Activated T-cell treated with anti-CD3 and anti-CD28 coated beads, Interleukin-2, amount 50 U/mL, for 24 hours (primary cell): ENCODE results near the gene TMEM235.

Experiments used
- DNase-seq: peaks from one replicate; pipeline ENCODE4 v3.0.0-alpha.2; 2020
- H3K27ac Mint-ChIP-seq: 2 replicates; pipeline ENCODE4 v1.8.0; 2020; ENCODE audit warnings: mild to moderate bottlenecking, mixed read lengths
- H3K27me3 Mint-ChIP-seq: 2 replicates; pipeline ENCODE4 v1.8.0; 2020; ENCODE audit warnings: mixed read lengths
- H3K36me3 Mint-ChIP-seq: 2 replicates; pipeline ENCODE4 v1.8.0; 2020; ENCODE audit warnings: low read depth, mixed read lengths
- H3K4me1 Mint-ChIP-seq: 2 replicates; pipeline ENCODE4 v1.8.0; 2020; ENCODE audit warnings: low read depth, mixed read lengths
- H3K4me3 Mint-ChIP-seq: 2 replicates; pipeline ENCODE4 v1.8.0; 2020; ENCODE audit warnings: mild to moderate bottlenecking, moderate library complexity, mixed read lengths
- H3K9me3 Mint-ChIP-seq: 2 replicates; pipeline ENCODE4 v1.8.0; 2020; ENCODE audit warnings: mixed read lengths

TMEM235 gene

DNA sequence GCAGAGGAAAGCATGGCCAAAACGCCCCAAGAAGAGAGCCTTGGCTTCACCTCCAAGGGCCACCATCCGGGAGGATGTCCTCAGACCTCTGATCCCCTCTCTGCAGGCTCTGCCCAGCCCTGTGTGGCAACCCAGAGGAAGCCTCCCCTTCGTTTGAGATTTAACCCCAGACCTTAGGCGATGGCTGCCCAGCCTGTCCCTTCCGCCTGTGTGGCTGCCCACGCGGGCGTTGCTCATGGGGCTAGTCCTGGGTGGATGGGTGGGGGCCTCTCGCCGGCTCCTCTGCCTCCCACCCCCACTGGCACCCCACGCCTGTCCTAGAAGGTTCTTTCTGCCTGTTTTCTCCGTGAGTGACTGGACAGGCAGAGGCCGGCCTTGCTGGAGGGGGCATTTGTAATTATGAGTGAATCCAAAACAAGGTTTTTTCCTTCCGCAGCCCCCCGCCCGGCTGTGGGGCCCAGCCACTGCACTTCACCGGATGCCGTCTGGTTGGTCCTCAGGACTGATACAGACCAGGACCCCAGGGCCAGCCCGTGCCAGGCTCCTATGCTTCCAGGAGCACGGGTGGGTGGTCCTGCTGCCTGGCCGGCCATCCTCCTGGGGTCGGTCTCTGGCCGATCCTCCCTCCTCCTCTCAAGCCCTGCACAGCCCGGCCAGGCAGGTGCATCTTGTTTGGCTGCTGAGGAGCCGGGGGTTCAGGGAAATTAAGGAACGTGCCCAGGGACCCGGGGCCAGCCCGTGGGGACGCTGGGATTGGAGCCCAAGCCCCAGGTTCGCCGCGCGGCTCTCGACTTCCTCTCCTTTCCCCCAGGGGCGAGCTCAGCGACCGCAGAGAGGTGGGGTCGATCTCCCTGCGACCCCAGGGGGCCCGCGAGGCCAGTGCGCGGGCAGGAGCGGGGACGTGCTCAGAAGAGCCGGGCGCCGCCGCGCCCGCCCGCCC lies at the start of gene TMEM235:
TSS of gene TMEM235 (plus strand) at position 636 of the 940 bp plus-strand sequence. CDS start 393 bp downstream, outside the sequence.
- no peaks in the 10 kb centered on the region for H3K9me3 Mint-ChIP-seq
- H3K27ac Mint-ChIP-seq = no peak within 1 kb of the TSS
- no peak within 1 kb of the TSS for H3K4me3 Mint-ChIP-seq
- H3K27me3 Mint-ChIP-seq = peaks cover 38% of the 10 kb centered on the region
- DNase-seq = no peak
- H3K36me3 Mint-ChIP-seq = no peaks in the 10 kb centered on the region
- H3K4me1 Mint-ChIP-seq = peaks cover 21% of the 10 kb centered on the region

DNA sequence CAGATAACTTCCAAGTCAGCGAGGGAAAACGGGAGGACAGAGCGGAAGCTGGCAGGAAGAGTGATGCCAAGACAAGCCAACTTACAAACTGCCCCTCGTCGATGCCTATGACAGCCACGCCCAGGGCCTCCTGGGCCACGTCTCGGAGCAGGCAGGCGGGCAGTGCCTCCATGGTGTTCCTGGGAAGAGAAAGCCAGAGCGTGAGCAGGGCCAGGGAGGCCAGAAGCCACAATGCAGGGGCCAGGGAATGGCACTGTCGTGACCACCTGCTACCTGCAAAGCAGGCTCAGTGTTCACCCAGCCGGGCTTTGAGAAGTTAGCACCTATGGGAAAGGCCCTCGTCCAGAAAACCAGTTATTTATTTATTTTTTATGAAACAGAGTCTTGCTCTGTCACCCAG lies 48.9 kb upstream of the TMEM235 start:
- Mint-ChIP-seq H3K27me3 (no peaks in the 10 kb centered on the region), H3K9me3 (no peaks in the 10 kb centered on the region), H3K36me3 (peaks cover 81% of the 10 kb centered on the region), H3K27ac (peak overlapping the region; percentile 44), H3K4me3 (no peak overlapping the region), H3K4me1 (peaks cover 30% of the 10 kb centered on the region)
- DNase-seq = no peak

DNA sequence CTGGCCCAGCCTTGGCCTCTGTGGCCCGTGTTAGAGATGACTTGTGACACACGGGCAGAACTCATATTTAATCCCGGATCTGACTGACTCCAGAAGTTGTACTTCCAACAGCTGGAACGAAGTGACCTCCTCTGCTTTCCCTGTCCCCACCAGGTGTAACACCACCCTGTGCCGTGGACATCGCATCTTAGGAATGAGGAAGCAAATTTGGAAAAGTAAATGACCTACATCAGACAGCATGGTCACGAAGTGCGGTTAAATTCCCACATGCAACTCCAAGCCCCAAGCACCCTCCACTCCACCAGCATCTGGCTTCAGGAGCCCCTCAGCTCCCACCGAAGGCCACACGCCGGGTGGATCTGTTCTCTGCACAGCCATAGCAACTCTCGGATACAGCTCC lies 47.5 kb upstream of the TMEM235 start:
- no peaks in the 10 kb centered on the region for H3K9me3 Mint-ChIP-seq
- DNase-seq = no peak
- peaks cover 36% of the 10 kb centered on the region for H3K4me1 Mint-ChIP-seq
- H3K27ac Mint-ChIP-seq = no peak overlapping the region
- H3K27me3 Mint-ChIP-seq = no peaks in the 10 kb centered on the region
- H3K36me3 Mint-ChIP-seq = peaks cover 74% of the 10 kb centered on the region
- peak overlapping the region; percentile 21 for H3K4me3 Mint-ChIP-seq

DNA sequence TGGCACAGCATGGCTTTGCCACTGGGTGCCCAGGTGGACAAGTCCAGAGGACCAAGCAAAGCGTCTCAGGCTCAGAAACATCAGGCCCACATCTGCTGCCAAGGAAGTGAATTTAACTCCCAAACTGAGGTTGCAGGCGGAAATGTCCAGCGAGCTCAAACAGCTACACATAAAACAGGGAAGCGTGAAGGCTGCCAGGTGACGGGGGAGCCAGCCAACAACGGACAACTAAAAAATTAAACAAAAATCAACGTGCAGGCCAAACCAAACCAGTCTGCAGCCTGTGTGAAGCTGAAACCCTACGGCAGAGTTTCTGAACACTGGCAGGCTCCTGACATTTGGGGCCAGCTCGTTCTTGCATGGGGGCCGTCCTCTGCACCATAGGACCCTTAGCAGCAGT lies 47.1 kb upstream of the TMEM235 start:
- Mint-ChIP-seq H3K4me3 (no peak overlapping the region), H3K4me1 (peaks cover 36% of the 10 kb centered on the region), H3K9me3 (no peaks in the 10 kb centered on the region)

DNA sequence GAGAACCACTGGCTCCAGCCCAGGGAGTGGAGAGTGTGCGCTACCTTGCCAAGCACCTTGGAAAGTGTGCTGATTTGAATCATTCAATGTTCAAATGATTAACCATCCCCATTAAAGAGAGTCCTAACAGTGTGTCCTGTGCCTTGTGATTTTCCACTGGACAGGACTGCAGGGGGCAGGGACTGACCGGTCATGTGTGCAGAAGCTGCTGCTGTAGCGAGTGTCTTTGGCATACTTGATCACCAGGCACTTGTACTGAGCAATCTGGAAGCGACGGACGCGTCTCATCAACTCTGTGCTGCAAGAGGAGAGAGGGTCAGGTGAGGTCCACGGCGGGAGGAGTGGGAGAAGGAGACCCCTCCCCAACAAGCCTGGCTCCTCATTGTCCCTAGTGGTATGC lies 46.6 kb upstream of the TMEM235 start:
- Mint-ChIP-seq H3K9me3 (no peaks in the 10 kb centered on the region), H3K27me3 (no peaks in the 10 kb centered on the region), H3K4me3 (peak overlapping the region; percentile 90), H3K27ac (no peak overlapping the region), H3K4me1 (peaks cover 36% of the 10 kb centered on the region), H3K36me3 (peaks cover 65% of the 10 kb centered on the region)
- no peak for DNase-seq

More for the DNA sequence above, 47.1 kb upstream of the TMEM235 start:
- Mint-ChIP-seq H3K36me3 (peaks cover 70% of the 10 kb centered on the region), H3K27me3 (no peaks in the 10 kb centered on the region), H3K27ac (no peak overlapping the region)
- no peak for DNase-seq

DNA sequence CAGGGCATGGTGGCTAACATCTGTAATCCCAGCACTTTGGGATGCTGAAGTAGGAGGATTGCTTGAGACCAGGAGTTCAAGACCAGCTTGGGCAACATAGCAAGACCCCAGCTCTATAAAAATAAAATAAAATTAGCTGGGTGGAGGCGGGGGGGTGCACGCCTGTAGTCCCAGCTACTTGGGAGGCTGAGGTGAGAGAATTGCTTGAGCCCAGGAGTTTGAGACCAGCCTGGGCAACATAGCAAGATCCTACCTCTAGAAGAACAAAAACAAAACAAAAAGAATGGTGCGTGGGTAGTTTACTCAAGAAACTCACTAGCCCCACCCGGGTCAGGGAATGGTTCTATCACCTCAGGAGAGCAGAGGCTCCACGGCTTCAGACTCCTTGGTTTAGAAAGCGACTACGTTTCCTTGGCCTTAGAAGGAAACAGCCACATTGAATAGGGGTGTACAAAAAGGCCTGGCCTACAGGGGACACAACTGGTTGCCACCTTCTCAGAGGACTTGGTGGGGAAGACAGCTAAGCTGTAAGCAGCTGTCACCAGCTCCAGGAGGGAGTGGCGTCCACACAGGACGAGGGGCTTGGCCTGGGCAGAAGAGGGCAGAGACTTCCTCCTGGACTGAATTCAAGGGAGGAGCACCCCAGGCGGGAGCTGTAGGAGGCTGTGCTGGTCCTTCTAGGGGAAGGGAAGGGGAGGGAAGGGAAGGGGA lies 45.3 kb upstream of the TMEM235 start:
- no peaks in the 10 kb centered on the region for H3K9me3 Mint-ChIP-seq
- H3K4me1 Mint-ChIP-seq = peaks cover 31% of the 10 kb centered on the region
- DNase-seq = peak; percentile 42
- peaks cover 61% of the 10 kb centered on the region for H3K36me3 Mint-ChIP-seq
- H3K27me3 Mint-ChIP-seq = no peaks in the 10 kb centered on the region
- peak overlapping the region; percentile 92 for H3K27ac Mint-ChIP-seq
- peak overlapping the region; percentile 90 for H3K4me3 Mint-ChIP-seq

DNA sequence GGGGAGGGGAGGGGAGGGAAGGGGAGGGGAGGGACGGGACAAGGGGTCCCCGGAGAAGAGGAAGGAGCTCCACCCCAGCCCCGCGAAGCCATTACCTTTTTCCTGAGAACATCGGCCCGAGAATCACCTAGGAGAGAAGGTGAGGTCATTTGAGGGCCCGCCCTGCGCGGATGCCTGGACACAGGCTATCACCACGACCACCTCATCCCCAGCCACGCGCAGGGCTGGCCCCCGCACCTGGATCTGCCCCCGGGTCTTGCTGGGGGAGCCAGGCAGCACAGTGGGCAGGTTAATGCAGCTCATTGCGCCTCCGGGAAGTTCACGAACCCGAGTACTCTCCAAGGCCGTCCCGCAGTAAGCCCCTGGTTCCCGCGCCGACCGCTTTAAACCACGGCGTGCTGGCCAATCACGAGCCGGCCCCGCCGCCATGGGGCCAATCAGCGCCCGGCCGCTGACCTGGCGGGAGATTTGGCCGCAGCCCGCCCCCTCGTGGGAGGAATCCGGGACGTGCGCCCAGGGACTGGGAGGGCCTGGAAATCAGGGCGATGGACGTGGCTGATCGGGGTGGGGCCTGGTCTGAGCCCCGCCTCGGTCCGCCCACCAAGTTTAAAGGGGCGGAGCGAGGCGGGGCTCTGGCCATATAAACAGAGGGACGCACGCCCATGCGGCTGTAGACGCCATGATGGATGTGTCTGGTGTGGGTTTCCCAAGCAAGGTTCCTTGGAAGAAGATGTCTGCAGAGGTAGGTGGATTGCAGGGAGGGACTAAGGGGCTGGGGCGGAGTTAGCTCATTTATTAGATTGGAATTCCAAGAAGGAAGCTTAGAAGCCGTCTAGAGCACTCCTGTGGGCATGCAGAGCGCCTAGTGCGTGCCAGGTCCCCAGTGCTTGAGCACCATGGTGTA lies 44.5 kb upstream of the TMEM235 start, which contains the start of the genes AFMID and TK1:
TSS of gene AFMID (plus strand) at position 671 of the 904 bp plus-strand sequence. CDS start at position 680, 9 bp downstream.
TSS of gene TK1 (minus strand) at position 361 of the 904 bp plus-strand sequence. CDS start at position 303, 58 bp downstream.
- no peaks in the 10 kb centered on the region for H3K27me3 Mint-ChIP-seq
- peaks cover 31% of the 10 kb centered on the region for H3K4me1 Mint-ChIP-seq
- H3K4me3 Mint-ChIP-seq = peak within 1 kb of the TSS; percentile 90
- H3K36me3 Mint-ChIP-seq = peaks cover 59% of the 10 kb centered on the region
- H3K27ac Mint-ChIP-seq = peak within 1 kb of the TSS; percentile 92
- no peaks in the 10 kb centered on the region for H3K9me3 Mint-ChIP-seq
- DNase-seq = peak; percentile 95

DNA sequence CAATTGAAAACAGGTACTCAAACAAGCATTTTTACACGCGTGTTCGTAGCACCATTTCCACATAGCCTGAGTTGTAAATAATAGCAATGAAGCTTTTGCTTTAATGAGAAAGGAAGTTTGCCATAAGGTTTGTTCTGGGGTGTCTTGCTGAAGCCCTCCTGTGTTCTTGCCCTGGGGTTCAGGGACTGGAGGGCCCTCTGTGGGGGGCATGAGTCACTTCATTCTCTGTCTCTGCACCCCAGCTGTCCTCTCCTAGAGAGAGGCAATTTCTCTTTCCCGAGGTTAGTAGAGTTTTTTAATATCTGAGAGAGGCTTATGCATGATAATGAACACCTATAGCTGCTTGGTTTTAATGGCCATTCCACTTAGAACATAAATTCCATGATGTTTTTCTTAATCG lies 34.7 kb upstream of the TMEM235 start:
- peaks cover 3% of the 10 kb centered on the region for H3K4me1 Mint-ChIP-seq
- no peak for DNase-seq
- H3K27me3 Mint-ChIP-seq = no peaks in the 10 kb centered on the region
- H3K4me3 Mint-ChIP-seq = no peak overlapping the region
- H3K9me3 Mint-ChIP-seq = no peaks in the 10 kb centered on the region
- H3K36me3 Mint-ChIP-seq = peaks cover 48% of the 10 kb centered on the region
- no peak overlapping the region for H3K27ac Mint-ChIP-seq

DNA sequence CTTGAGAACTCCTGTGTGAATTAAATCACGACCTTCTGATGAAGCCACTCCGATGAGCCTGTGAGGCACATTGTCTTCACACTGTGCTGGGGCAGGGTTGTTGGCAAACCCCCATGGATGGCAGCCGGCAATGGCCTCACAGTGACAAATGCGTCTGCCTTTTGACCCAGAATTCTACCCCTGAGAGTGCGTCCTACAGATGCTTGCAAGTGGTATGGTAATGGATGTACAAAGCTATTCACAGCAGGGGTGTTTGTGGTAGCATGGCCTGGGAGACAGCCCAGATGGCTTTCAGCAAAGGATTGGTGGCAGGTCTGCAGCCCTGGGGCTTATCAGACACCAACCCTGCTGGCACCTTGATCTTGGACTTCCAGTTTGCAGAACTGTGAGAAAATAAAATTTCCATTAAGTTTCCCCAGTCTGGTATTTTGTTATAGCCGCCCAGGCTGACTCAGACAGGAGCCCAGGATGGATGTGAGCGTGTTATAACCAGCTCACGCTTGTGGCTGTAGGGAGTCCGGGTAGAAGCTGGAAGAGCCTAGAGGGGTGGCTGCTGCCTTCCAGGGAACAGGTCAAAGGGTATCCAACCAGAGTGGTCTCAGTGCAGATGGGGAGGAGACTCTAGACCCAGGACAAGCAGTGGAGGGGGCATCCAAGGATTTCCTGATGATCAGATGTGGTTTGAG lies 34.1 kb upstream of the TMEM235 start:
- H3K27ac Mint-ChIP-seq = no peak overlapping the region
- no peaks in the 10 kb centered on the region for H3K9me3 Mint-ChIP-seq
- H3K4me1 Mint-ChIP-seq = peaks cover 3% of the 10 kb centered on the region
- H3K27me3 Mint-ChIP-seq = no peaks in the 10 kb centered on the region
- H3K36me3 Mint-ChIP-seq = peaks cover 46% of the 10 kb centered on the region
- DNase-seq = no peak
- no peak overlapping the region for H3K4me3 Mint-ChIP-seq

DNA sequence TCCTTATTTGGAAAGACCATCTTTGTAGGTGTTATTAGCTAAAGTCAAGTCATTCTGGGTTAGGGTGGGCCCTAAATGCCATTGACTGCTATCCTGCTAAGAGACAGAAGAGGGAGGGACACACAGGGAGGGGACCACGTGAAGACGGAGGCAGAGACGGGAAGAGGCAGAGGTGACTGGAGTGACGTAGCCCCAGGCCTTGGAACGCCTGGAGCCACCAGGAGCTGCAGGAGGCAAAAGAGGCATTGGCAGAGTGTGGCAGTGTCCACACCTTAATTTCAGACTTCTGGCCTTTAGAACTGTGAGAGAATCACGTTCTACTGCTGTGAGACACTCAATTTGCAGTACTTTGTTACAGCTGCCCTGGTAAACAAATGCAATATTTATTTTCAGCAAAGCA lies 31.0 kb upstream of the TMEM235 start:
- Mint-ChIP-seq H3K4me3 (no peak overlapping the region), H3K4me1 (peaks cover 3% of the 10 kb centered on the region), H3K9me3 (no peaks in the 10 kb centered on the region), H3K36me3 (peaks cover 30% of the 10 kb centered on the region), H3K27ac (no peak overlapping the region), H3K27me3 (no peaks in the 10 kb centered on the region)
- DNase-seq = no peak

DNA sequence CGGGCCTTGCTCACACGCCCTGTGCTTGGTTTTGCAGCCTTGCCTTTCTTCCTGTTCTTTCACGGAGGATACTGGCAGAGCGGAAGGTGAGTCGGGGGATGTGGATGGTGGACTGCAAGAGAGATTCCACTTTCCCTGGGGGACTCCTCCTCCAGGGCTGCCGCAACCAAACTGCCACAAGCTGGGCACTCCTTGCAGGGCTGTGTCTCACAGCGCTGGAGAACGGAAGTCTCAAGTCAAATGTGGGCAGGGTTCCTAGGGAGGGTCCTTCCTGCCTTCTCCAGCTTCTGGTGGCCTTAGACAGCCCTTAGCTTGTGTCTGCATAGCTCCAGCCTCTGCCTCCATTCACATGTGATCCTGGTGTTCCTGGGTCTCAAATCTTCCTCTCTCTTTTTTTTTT lies 28.8 kb upstream of the TMEM235 start:
- Mint-ChIP-seq H3K9me3 (no peaks in the 10 kb centered on the region), H3K27ac (no peak overlapping the region)

DNA sequence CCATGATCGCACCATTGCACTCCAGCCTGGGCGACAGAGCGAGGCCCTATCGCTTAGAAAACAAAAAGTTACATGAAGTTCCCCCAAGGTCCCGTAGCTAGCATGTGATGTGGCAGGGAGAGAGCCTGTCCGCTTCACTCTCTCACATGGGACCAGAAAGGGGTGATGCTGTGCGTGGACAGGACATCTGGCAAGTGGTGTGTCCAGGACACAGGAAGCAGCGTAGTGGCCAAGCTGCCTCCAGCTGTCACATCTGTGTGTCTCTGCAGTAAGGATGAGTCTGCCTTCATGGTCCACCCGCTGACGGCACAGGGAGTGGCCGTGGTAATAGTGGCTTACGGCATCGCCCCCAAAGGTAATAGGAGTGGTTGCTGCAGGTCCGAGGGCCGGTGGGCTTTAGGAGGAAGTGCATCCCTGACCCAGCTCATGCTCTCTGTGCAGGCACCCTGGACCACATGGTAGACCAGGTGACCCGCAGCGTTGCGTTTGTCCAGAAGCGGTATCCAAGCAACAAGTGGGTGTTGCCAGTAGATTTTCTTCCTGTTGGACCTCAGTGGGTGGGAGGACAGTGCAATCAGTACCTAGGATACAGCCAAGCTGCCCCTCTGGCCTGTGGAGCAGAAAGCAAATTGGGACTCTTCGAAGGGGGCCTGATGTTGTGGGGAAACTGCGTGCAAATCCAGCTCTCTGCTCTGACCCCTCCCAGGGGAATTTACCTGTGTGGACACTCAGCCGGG lies 26.9 kb upstream of the TMEM235 start:
- DNase-seq = no peak
- Mint-ChIP-seq H3K9me3 (no peaks in the 10 kb centered on the region), H3K36me3 (peaks cover 18% of the 10 kb centered on the region), H3K4me1 (no peaks in the 10 kb centered on the region), H3K27ac (no peak overlapping the region), H3K4me3 (no peak overlapping the region), H3K27me3 (no peaks in the 10 kb centered on the region)

More for the DNA sequence above, 28.8 kb upstream of the TMEM235 start:
- no peaks in the 10 kb centered on the region for H3K27me3 Mint-ChIP-seq
- DNase-seq = no peak
- peaks cover 3% of the 10 kb centered on the region for H3K4me1 Mint-ChIP-seq
- H3K4me3 Mint-ChIP-seq = no peak overlapping the region
- peaks cover 29% of the 10 kb centered on the region for H3K36me3 Mint-ChIP-seq

DNA sequence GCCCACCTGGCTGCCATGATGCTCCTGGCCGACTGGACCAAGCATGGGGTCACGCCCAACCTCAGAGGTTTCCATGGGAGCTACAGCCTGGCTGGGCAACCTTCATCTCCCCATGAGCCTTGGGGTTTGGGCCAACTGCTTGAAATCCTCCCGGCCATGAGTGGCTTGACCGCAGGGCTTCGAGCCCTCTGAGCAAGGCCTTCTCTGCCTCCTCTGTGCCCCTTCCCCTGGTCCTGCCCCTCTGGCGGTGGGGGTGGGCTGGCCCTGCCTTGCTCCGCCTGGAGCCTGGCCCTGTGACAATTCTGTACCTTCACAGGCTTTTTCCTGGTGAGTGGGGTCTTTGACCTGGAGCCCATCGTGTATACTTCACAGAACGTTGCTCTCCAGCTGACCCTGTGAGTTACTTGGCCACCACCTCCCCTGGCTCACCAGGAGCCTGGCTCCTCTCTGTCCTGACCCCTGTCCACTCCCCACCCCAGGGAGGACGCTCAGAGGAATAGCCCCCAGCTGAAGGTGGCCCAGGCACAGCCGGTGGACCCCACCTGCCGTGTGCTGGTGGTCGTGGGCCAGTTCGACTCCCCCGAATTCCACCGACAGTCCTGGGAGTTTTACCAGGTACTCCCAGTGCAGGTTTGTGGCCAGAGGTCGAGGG lies 26.2 kb upstream of the TMEM235 start:
- no peak for DNase-seq
- H3K36me3 Mint-ChIP-seq = peaks cover 18% of the 10 kb centered on the region
- H3K27ac Mint-ChIP-seq = no peak overlapping the region
- no peaks in the 10 kb centered on the region for H3K27me3 Mint-ChIP-seq
- H3K9me3 Mint-ChIP-seq = no peaks in the 10 kb centered on the region
- H3K4me1 Mint-ChIP-seq = no peaks in the 10 kb centered on the region
- H3K4me3 Mint-ChIP-seq = no peak overlapping the region
